ENCODE results near the gene PPP1R15A.
"Not testable (repeated sequence)": the region's sequence is repeated elsewhere in the genome, so short reads cannot be mapped to it uniquely, and the experiment has no call there.

The PPP1R15A gene

GRCh38 chr19:48872182-48872883 is at the start of gene PPP1R15A:
Gene PPP1R15A (plus strand): TSS chr19:48872421. CDS start chr19:48873234, 813 bp downstream.
- peak; percentile 86 for DNase-seq

GRCh38 chr19:48822514-48822913 is 49.7 kb upstream of the PPP1R15A start:
- no peak for DNase-seq

DNA sequence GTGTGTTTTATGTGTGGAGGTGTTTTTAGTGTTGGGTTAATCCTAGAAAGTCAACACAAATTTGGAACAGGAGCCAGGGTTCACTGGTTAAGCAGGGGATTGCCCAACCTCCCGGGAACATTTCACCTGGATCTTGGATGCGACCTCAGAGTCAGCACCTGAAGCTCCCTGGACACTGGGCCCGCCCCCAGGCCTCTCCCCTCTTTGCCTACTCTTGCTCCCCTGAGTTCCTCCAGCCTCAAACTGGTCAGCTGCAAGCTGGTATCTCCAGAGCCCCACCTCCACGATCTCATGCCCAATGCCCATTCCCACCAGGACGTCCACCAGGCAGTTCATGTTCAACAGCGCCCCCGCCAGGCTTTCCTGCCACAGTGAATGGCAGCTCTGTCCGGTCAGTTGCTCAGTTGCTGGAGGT is 45.6 kb upstream of the PPP1R15A start:
- DNase-seq = no peak

DNA sequence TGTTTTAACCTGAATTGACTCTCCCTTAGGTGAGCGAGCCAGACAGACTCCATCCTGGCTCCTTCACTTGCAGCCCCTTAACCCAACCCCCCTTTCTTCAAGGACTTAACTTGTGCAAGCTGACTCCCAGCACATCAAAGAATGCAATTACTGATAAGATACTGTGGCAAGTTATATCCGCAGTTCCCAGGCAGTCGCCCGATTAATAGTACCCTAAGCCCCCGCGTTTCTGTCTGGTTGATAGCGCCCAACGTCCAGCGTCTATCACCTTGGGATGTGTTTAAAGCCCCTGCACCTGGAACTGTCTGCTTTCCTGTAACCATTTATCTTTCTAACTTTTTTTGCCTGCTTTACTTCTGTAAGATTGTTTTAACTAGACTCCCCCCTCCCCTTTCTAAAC is 42.1 kb upstream of the PPP1R15A start:
- DNase-seq = no peak

DNA sequence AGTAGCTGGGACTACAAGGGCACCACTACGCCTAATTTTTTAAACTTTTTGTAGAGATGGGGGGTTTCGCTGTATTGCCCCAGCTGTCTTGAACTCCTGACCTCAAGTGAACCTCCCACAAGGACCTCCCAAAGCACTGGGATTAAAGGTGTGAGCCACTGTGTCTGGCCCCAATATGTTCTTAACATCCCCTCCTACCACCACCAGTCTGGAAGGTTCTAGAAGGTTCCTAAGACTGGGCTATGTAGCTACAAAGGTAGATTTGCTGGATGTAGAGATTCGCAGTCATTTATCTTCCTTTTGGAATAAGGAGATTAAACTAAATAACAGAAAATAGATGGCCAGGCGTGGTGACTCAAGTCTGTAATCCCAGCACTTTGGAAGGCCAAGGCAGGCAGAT is 41.3 kb upstream of the PPP1R15A start:
- DNase-seq = no peak

GRCh38 chr19:48833049-48833448 is 39.2 kb upstream of the PPP1R15A start:
- DNase-seq = no peak

DNA sequence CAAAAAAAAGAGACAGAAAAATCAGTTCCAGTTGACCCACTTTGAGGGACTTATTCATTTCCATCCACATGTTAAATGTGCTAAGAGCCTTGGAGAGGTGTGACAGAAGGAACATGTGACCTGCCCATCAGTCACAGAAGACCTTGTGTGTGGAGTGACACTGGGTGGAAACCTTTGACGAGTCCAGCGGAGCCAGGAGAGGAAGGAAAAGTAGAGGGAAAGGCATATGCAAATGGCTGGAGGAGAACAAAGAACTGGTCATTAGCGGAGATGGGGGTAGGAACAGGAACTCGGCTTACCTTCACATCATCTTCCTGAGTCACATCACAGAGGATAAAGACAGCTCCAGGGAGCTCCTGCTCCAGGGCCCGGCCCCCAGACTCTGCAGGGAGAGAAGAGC is 38.2 kb upstream of the PPP1R15A start:
- no peak for DNase-seq

DNA sequence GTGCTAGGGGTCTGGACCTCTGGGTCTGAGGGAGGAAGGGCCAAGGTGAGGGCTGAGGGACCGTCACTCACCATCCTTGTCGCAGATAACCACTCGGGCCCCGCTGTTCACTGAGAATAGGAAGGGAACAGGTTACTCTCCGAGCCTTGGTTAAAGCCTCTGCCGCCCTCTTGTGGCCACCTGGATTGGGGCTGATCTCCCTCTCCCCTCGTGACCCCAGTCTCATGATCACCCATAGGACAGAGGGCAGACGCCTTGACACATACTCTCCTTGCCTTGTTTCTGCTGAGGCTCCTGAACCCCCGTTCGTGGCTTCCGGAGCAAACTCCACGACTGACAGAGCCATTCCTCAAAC is 36.5 kb upstream of the PPP1R15A start:
- DNase-seq = peak; percentile 87

DNA sequence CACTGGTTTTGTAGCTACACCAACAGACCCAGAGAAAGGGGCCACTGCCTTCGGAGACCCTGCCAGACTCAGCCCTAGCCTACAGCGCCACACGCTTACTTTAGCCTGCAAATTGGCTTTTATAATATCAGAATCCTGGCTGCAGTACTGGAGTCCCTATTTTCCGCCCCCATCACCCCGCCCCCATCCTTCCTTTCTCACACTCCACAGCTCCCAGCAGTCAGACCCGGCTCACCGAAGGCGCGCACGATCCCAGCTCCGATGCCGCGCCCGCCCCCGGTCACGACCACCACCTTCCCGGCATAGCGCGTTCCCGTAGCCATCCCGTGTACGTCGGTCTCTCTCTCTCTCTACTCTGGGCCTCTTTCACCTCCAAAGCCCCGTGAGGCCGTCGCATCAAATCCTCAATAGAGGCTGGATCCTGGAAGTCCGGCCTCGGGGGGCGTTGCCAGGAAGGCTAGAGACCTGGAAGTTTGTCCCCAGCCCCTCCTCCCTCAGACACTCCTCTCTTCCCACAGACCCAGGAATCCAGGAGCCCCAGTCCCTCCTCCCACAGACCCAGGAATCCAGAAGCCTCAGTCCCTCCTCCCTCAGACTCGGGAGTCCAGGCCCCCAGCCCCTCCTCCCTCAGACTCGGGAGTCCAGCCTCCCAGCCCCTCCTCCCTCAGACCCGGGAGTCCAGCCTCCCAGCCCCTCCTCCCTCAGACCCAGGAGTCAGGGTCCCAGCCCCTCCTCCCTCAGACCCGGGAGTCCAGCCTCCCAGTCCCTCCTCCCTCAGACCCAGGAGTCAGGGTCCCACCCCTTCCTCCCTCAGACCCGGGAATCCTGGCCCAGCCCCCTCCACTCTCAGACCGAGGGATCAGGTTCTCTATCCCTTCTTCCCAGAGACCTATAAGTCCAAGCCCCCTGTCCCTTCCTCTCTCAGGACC is 35.9 kb upstream of the PPP1R15A start, which contains the start of gene HSD17B14:
Gene HSD17B14, minus strand, starts transcription at position 403 of the 929 bp plus-strand sequence. Its CDS starts 80 bp downstream, at position 323.
- DNase-seq = no peak

GRCh38 chr19:48837051-48837524 is 35.1 kb upstream of the PPP1R15A start:
- no peak for DNase-seq

GRCh38 chr19:48837687-48838086 is 34.5 kb upstream of the PPP1R15A start:
- no peak for DNase-seq

GRCh38 chr19:48841047-48841446 is 31.2 kb upstream of the PPP1R15A start:
- no peak for DNase-seq

DNA sequence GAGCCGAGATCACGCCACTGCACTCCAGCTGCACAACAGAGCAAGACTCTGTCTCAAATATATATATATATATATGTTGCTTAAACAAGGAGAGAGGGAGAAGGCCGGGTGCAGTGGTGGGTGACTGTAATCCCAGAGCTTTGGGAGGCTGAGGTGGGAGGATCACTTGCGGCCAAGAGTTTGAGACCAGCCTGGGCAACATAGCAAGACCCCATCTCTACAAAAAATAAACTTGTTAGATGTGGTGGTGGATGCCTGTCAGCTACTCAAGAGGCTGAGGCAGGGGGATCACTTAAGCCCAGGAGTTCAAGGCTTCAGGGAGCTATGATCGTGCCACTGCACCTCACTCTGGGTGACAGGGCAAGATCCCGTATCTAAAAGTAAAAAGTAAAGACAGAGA is 30.6 kb upstream of the PPP1R15A start:
- DNase-seq = no peak

GRCh38 chr19:48842789-48843162 is 29.4 kb upstream of the PPP1R15A start:
- DNase-seq = peak; percentile 60

GRCh38 chr19:48844472-48844871 is 27.7 kb upstream of the PPP1R15A start:
- DNase-seq = no peak

DNA sequence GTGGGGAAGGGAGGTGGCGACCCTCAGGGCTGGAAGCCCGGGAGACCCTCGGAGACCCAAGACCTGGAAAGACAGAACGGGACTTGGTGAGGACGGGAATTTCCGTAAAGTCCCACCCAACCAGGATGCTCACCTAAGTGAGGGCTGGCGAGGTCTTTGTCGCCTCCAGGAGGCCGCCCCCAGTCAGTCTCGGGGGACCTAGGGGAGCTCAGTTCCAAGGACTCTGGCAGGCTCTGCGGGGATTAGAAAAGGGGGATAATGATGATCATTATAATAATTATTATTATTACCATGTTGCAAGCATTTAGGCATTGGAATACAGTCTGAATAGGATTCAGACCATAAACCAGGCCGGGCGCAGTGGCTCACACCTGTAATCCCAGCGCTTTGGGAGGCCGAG is 26.8 kb upstream of the PPP1R15A start:
- DNase-seq = no peak

DNA sequence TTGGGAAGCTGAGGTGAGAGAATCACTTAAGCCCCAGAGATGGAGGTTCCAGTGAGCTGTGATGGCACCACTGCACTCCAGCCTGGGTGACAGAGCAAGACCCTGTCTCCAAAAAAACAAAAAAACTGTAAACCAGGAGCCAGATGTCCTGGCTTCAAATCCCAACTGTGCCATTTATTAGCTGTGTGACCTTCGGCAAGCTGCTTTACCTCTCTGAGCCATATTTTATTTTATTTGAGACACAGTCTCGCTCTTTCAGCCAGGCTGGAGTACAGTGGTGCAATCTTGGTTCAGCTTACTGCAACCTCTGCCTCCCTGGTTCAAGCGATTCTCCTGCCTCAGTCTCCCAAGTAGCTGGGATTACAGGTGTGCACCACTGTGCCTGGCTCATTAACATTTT is 25.6 kb upstream of the PPP1R15A start:
- DNase-seq = not testable (repeated sequence)

DNA sequence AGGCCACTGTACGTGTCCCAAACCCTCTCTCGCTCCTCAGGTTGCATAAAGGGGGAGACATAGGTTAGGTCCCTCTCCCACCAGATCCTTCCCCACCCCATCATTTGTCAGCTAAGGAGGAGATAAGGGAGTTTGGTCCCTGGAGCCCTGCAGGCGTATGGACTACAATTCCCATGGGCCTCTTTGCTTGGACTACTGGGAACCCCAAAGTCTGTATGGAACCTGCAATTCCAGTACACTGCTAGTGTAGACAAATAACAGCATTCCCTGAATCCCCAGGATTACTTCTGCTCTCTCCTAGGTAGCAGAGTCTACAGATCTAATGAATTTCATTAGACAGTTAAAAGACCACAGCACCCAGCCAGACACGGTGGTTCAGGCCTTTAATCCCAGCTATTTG is 19.9 kb upstream of the PPP1R15A start:
- DNase-seq = no peak

- no peak for DNase-seq
Measured at GRCh38 chr19:48853483-48853882, 18.7 kb upstream of the PPP1R15A start.

- DNase-seq = no peak
Measured at GRCh38 chr19:48854103-48854502, 18.1 kb upstream of the PPP1R15A start.

- no peak for DNase-seq
Measured at GRCh38 chr19:48856921-48857320, 15.3 kb upstream of the PPP1R15A start.

DNA sequence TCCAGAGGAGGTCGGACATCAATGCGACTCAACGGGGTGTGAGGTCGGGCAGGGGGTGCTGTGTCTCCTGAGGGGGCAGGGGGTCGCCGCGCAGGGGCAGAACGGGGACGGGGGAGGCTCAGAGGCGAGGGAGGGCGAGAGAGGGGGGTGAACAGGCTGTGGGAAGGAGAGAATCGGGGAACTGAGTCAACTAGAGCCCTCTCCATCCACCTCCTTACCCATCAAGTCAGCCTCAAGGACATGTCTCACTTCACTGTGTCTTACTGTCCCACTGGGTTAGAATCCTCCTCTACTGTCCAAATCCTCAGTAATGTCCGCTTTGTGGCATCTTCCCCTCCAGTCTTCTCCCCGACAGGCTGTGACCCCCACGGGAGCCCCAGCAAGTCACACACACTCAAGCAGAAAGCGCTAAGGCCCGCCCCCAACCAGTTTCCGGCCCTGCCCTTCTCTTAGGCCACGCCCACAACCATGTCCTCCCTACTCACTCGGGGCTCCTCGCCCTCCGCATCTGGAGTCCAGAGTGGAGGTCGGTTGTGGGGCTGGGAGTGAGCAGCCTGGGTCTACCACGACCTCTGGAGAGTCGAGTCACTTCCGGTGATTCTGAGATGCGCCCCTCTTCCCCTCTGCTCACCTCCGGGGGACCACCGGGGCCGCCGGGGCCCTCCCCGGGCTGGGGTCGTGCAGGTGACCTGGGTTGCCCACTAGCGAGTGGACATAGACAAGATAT is 13.1 kb upstream of the PPP1R15A start:
- DNase-seq = no peak
